ENCODE measurements around the gene MRPS16. TPM values are rescaled to one million over a fixed set of nuclear protein-coding genes. Genes with fewer than 3 reads are reported as not detected.

The MRPS16 gene
- total and polyA plus RNA-seq, 9 of the 15 experiments (the other 6 are each of a cell fraction or from before 2014, with no cell fraction given), result 65.0 to 239 (median 146) TPM

GRCh38 chr10:73289958-73290357 lies 37.5 kb upstream of the MRPS16 start (continued):
- TF ChIP-seq NELFE (IDR thresholded peaks at IDR 0.05; ENCODE audit: insufficient read depth, insufficient read length), result no peak
- TF ChIP-seq, protein P1, sequence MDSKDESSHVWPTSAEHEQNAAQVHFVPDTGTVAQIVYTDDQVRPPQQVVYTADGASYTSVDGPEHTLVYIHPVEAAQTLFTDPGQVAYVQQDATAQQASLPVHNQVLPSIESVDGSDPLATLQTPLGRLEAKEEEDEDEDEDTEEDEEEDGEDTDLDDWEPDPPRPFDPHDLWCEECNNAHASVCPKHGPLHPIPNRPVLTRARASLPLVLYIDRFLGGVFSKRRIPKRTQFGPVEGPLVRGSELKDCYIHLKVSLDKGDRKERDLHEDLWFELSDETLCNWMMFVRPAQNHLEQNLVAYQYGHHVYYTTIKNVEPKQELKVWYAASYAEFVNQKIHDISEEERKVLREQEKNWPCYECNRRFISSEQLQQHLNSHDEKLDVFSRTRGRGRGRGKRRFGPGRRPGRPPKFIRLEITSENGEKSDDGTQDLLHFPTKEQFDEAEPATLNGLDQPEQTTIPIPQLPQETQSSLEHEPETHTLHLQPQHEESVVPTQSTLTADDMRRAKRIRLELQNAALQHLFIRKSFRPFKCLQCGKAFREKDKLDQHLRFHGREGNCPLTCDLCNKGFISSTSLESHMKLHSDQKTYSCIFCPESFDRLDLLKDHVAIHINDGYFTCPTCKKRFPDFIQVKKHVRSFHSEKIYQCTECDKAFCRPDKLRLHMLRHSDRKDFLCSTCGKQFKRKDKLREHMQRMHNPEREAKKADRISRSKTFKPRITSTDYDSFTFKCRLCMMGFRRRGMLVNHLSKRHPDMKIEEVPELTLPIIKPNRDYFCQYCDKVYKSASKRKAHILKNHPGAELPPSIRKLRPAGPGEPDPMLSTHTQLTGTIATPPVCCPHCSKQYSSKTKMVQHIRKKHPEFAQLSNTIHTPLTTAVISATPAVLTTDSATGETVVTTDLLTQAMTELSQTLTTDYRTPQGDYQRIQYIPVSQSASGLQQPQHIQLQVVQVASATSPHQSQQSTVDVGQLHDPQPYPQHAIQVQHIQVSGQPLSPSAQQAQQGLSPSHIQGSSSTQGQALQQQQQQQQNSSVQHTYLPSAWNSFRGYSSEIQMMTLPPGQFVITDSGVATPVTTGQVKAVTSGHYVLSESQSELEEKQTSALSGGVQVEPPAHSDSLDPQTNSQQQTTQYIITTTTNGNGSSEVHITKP (IDR thresholded peaks at IDR 0.05; ENCODE audit: partially characterized antibody), result no peak
- peak; percentile 54 for TF ChIP-seq TRIM28 (IDR thresholded peaks at IDR 0.05)
- TF ChIP-seq CBX3 (IDR thresholded peaks at IDR 0.05; ENCODE audit: borderline replicate concordance in 1 of 2, low read length in 2 of 2), result 0 out of 3 replicates have a peak, but pooled peaks of 1 of the 2 experiments have one; percentile 22
- TF ChIP-seq NR2C1 (IDR thresholded peaks at IDR 0.05), result no peak
- no peak for TF ChIP-seq NR2C1 (tag; IDR thresholded peaks at IDR 0.05)
- no peak for TF ChIP-seq MEF2D (tag; conservative IDR thresholded peaks at IDR 0.05; ENCODE audit: low read depth)
- TF ChIP-seq ZNF146 (CRISPR knock-in tag; IDR thresholded peaks at IDR 0.05; ENCODE audit: unreplicated experiment), result peak; percentile 90
- no peak for TF ChIP-seq HNRNPK (IDR thresholded peaks at IDR 0.05; ENCODE audit: low read depth, low read length, poor library complexity, severe bottlenecking)
- TF ChIP-seq ZBTB26 (CRISPR knock-in tag; IDR thresholded peaks at IDR 0.05), result no peak
- TF ChIP-seq ATF1 (CRISPR knock-in tag; IDR thresholded peaks at IDR 0.05), result no peak
- TF ChIP-seq ATF1 (tag; IDR thresholded peaks at IDR 0.05), result no peak
- no peak for TF ChIP-seq SMARCA5 (IDR thresholded peaks at IDR 0.05)
- no peak for TF ChIP-seq DMBX1 (CRISPR knock-in tag; IDR thresholded peaks at IDR 0.05; ENCODE audit: borderline replicate concordance)
- no peak for TF ChIP-seq RCOR1 (IDR thresholded peaks at IDR 0.05; ENCODE audit: borderline replicate concordance in 1 of 2, low read depth in 2 of 2, low read length in 2 of 2)
- TF ChIP-seq ZNF589 (CRISPR knock-in tag; IDR thresholded peaks at IDR 0.05; ENCODE audit: low read depth), result no peak
- no peak for TF ChIP-seq SIN3B (IDR thresholded peaks at IDR 0.05; ENCODE audit: low read depth)
- TF ChIP-seq HMG20A (CRISPR knock-in tag; conservative IDR thresholded peaks at IDR 0.05), result no peak
- no peak for TF ChIP-seq SIX5 (IDR thresholded peaks at IDR 0.05; ENCODE audit: borderline replicate concordance in 1 of 2, insufficient read depth in 1 of 2, low read depth in 1 of 2, low read length in 2 of 2)
- no peak for TF ChIP-seq POLR2A (conservative IDR thresholded peaks at IDR 0.05)
